ENCODE results near the gene NPHS1.
"Not testable (repeated sequence)": the region's sequence is repeated elsewhere in the genome, so short reads cannot be mapped to it uniquely, and the experiment has no call there.

NPHS1 gene

DNA sequence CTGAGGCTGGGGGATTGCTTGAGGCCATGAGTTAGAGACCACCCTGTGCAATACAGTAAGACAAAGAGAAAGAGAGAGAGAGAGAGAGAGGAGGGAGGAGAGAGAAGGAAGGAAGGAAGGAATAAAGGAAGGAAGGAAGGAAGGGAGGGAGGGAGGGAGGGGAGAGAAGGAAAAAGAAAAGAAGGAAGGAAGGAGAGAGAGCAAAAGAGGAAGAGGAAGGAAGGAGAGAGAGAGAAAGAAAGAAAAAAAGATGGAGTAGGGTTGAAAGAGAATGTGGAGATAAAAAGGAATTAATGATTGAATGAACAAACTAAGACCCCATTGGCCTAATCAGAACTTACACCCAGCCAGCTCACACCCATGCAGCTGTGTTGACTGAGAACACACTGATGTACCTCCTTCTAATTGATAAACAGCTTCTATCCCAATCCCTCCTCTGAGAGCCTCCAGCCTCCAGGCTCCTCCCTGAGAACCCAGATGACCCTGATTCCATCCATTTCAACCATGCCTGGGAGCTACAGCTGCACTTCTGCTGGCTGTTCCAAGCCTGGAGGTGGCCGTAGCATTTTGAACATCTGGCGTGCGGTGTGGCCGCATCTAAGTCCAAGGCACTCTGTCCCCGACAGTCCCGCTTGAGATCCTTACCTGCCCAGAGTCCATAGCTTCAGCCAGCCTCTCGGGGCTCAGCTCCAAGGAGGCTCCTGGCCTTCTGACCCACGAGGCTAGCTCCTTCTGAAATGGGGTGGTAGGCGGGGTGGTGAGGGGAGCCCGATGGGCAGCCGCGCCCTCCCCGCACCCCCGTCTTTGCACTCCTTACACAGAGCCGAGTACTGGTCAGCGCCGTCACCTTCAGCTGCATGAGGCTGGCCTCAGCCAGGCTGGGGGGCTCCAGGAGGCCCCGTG is 40.7 kb downstream of the NPHS1 start:
- no peak for DNase-seq (ENCODE audit: low spot score)

DNA sequence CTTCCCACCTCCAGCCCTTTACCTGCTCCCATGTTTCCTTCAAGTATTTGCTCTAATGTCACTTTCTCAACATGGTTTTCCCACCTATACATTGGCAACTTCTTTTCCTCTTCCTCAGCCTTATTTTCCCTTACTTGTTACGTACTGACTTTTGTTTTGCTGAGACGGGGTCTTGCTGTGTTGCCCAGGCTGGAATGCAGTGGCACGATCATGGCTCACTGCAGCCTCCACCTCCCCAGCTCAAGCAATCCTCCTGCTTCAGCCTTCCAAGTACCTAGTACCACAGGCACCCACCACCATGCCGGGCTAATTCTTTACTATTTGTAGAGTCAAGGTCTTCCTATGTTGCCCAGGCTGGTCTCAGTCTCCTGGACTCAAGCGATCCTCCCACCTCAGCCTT is 44.7 kb downstream of the NPHS1 start:
- no peak for DNase-seq (ENCODE audit: low spot score)

DNA sequence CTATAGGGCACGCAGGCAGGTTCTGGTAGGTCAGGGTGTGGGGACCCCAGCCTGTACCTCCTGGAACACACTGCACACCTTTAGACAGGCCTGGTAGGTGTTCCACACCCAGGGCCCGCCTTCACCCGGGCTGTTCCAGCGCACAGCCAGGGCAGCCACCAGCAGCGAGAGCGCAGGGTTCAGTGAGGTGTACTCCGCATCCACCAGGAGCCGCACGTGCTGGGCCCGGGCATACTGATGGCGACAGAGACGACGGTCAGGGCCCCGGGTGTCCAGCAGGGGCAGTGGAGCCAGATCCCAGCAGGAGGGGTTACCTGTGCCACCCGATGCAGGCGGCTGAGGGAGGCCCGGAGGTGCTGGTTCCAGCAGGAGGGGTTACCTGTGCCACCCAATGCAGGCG is 45.7 kb downstream of the NPHS1 start:
- no peak for DNase-seq (ENCODE audit: low spot score)

DNA sequence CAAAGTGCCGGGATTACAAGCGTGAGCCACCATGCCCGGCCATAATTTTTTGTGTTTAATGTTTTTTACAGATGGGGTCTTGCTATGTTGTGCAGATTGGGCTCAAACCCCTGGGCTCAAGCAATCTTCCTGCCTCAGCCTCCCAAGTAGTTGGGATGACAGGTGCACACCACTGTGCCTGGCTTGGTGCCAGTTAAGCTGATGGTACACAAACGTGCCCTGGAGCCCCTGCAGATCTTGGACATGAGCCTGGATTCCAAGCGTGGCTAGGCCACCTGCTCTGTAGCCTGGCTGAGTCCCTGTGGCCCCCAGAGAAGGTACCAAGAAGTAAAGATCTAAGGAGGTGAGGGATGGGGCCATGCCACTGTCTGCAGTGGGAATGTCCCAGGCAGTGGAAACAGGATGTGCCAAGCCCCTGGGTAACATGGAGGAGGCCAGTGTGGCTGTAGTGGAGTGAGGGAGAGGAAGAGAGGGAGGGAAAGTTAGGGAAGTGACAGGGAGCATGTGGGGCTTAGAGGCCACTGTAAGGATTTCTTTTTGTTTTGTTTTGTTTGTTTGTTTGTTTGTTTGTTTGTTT is 46.7 kb downstream of the NPHS1 start:
- no peak for DNase-seq (ENCODE audit: low spot score)

DNA sequence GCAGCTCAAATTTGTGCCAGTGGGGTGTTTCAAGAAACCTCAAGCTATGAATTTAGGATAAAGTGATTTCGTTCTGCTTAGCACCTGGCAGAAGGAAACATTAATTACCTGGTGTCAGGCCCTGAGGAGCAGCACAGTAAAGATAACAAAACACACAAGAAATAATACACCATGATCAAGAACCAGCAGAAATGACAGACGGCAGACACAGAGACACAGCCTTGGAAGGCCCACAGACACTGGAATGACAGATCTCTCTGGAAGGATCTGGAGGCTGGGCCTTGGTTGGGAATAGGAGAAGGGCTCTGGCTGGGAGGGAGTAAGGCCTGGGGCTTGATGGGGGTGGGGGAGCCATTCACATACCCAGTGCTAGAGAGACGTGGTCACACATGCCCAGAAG is 50.5 kb downstream of the NPHS1 start:
- DNase-seq (ENCODE audit: low spot score): no peak

DNA sequence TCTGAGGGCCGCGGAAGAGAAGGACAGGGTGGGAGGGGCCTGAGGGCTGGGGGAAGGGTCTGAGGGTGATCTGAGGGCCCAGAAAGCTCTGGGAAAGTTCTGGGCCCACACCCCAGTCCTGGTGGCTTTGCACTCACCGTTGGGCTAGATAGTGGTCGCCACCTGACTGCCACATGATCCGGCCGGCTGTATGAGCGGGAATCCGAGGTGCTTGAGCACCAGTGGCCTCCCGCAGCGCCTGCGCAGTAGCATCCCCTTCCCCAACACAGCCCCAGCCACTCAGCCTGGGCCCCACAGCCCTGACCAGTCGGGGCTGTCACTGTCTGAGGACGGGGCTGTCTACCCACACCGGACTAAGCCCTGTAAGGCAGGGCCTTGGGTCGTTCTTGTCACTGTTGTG is 54.6 kb downstream of the NPHS1 start:
- no peak for DNase-seq (ENCODE audit: low spot score)

DNA sequence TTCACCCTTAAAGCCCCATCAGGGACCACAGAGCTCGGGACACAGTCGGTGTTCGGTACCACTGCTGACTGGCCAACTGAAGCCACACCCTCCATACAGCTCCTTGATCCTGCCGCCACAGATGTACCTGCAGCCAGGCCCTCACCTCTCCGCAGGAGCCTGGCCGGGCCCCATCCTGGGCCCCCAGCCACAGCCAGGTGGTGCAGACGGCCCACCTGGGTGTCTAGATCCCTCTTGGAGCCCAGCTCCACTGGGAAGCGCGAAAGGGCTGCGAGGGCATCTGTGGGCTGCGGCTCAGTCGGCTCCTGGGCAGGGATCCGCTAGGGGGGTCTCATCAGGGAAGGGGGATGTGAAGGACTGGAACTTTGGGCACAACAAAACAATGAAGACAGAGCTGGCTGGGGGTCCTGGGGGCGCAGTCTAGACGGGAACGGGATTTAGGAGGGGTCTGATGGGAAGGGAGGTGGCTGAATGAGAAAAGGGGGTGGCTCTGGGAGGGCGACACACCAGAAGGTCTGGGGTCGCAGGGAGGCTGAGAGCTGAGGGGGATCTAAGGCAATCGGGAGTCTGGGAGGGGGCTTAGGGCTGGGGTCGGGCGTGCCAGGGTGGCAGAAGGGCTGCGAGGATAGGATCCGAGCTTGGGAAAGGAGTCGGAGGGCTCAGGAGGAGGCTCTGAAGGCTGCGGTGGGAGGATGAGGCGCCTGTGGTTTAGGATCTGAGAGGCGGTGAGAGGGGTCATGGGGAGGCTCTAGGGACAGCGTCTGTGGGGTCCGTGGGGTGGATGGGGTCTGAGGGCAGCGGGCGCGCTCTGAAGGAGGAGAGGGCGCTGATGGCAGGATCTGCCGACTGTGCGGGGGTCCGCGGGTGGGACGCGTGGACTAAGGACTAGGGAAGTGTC is 55.4 kb downstream of the NPHS1 start:
- DNase-seq (ENCODE audit: low spot score): no peak

DNA sequence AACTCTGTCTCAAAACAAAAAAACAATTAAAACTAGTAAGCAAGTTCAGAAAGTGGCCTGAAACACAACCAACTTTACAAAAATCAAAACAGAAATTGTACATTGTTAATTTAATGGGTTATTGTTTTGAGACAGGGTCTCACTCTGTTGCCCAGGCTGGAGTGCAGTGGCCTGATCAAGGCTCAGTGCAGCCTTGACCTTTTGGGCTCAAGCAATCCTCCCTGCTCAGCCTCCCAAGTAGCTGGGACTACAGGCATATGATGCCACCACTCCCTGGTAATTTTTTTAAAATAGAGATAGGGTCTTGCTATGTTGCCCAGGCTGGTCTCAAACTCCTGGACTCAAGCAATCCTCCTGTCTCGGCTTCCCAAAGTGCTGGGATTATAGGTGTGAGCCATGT is 56.7 kb downstream of the NPHS1 start:
- DNase-seq (ENCODE audit: low spot score): not testable (repeated sequence)

DNA sequence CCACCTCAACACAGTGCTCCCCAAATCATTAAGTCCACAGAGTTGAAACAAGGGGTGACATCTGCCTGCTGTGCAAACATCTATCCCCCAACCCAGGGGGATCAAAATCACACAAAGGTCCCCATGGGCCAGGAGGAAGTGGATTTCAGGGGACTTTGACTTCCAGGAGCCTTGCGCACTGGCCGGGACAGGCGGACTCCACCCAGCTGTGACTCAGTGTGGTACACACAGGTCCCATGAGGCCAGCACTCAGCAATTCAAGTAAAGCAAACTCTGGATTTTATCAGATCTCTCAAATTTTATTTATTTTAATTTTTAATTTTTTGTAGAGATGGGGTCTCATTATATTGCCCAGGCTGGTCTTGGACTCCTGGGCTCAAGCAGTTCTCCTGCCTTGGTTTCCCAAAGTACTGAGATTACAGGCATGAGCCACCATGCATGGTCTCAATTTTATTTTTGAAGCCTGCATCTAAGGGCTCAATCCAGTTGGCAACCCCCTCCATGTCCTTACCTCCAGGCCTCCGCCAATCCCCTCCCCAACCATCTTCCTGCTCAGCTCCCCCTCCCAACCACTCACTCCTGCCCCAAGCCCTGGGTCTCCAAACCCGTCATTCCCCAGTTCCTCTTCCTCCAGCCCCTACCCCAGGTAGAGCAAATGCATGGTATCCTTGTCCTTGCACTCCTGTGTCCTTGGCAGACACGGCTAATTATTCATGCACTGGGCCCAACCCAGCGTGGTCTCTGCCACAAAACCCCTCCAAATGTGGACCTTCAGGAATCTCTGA is 58.7 kb downstream of the NPHS1 start:
- DNase-seq (ENCODE audit: low spot score): no peak

DNA sequence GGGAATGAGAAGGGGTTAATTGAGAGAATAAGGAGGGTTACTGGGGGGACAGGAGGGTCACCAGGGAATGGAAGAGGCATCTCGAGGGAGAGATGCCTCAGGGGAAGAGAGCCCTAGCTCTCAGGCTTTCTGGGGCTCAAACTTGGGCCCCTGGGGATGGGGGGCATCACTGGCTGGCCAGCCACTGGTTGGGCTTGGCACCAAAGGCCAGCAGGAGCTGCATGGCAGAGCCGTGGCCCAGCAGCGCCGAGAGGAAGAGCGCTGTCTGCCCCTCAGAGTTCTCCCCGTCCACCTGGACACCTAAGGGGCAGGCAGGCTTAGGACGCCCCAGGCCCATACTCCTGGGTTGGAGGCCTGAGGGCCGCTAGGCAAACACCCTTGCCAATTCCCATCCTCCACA is 59.4 kb downstream of the NPHS1 start:
- DNase-seq (ENCODE audit: low spot score): no peak

DNA sequence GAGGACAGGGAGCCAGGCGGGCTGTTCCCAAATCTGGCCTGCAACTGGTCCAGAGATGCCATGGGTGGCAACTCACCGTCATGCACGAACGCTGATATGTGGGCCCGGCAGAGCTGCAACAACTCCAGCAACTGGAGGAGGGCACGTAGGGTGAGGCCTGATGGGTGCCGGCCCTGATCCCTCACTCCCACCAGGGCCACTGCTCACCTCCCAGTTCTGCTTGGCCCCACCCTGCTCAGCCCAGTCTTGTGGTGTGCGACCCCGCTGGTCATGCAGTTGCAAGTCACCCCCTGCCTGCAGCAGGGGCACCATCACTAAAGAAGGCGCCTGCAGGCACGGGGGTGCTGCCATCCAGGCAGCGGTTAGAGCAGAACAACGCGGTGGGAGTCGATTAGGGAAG is 60.0 kb downstream of the NPHS1 start:
- DNase-seq (ENCODE audit: low spot score): no peak

DNA sequence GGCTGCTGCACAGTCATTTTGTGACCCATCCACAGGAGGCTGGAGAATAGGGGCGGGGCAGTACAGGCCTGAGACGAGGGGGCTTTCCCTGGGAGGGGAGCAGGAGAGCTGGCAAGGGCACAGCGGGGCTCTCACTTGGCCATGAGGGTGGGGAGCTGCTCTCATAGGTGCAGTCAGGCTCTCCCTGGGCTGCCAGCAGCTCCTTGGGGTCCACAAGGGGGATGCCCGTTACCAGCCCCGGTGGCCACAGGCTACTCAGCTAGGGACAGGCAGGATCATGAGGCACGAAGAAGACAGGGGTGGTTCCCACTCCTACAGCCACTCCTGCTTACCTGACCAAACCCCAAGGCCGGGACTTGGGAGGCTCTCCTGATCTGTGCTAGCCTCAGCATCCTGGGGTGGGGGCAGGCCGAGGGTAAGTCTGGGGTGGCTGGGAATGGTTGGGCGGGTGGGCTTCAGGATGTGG is 60.5 kb downstream of the NPHS1 start:
- no peak for DNase-seq (ENCODE audit: low spot score)

DNA sequence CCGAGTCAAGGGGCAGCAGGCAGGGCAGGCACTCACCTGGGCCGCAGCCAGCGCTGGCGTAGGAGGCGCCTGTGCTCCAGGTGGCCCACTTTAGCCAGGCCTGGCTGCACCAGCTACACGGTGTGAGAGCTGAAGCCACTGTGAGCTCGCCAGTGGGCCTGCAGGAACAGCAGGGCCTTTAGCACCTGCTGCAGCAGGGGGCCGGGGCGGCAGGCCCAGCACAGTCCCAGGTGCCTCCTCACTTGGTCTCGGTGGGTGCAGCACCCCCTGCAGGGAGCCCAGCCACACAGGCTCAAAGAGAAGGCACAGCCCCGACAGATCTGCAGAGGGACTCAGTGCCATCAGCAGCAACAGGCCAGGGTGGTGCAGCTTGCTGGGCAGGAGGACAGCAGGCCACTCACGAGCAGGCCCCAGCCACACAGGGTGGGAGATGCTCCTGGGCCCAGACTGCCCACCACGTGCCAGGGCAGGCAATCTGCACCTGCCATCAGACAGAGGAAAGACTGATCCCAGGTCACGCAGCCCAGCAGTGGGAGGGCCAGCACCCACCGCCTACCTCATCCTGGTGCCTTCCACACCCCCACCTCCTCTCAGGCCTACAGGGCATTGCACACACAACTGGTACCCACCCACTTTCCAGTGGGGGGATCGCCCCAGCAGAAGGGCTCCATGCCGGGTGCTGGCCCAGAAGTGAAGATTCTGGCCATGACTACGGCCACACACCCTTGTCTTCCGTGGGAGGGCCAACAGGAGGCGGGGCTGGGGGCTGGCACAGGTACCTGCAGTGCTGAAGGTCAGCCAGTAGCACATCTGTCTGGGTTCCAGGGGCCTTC is 61.1 kb downstream of the NPHS1 start:
- no peak for DNase-seq (ENCODE audit: low spot score)

DNA sequence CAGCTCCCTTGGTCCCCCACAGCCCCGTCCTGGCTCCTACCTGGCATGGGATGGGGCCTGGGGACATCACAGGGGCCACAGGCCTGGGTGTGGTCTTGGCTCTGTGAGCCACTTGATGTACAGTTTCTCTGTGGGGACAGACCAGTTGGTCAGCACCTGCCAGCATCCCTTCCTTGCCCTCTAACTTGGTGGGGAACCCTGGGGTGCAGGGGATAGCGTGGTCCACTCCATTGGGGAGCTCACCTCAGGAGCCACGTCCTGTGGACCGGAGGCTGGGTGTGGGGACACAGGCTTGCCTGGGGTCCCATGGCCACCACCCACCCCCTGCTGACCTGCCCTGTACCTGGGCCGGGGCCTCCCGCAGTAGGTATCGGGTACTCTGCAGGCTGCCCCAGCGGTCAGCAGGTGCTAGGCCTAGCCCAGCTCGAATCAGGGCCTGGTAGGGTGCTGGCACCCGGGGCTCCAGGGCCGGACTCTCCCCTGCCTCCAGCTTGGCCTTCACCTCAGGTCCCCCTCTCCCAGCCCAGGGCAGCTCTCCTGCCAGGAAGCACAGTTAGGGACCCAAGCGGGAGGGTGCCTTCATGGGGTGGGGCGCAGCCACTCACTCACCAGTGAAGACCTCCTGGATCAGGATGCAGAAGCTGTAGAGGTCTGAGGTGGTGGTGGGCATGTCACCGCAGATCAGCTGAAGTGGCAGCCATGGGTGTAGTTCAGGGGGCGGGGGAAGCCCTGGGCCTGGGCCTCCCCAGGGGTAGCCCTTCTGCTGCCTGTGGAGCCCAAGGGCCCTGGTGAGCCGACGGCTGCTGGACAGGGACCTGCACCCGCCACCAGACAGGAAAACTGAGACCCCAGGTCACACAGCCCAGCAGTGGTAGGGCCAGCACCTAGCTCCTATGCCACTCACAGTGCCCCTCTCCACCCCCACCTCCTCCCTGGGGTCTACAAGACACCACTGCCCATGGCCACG is 62.0 kb downstream of the NPHS1 start:
- DNase-seq (ENCODE audit: low spot score): no peak

DNA sequence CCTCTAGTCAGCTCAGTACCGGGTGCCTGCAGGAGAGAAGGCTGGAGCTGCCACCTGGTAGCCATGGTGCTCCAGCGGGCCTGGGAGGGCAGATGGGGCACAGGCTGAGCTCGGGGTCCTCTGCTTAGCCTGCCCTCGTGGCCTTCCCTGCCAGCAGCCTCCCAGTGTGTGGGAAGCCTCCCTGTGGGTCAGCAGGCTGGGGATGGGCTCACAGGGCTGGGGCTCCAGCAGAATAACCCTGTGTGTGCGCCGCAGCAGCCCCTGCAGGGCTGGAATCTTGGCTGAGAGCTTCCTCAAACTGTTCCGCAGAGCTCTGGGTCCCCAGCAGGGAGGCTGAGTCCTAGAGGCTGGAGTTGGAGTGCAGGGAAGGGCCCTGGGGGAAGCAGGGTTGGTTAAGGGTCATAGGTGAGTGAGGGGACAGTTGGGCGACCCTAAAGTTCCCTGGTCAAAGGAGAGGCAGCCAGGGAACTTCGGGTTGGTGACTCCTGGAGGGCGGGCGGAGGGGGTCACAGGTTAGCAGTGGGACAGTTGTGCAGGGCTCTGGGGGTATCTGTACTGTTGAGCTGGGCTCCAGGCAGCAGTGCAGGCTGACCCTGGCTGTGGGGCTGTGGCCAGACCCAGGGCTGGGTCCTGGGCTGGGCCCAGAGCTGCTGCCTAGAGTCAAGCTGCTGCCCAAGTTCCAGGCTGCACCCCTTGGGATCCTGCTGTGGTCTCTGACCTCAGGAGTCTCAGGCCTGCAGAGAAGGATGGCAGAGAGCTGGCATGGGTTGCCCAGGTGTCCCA is 62.9 kb downstream of the NPHS1 start:
- DNase-seq (ENCODE audit: low spot score): no peak

DNA sequence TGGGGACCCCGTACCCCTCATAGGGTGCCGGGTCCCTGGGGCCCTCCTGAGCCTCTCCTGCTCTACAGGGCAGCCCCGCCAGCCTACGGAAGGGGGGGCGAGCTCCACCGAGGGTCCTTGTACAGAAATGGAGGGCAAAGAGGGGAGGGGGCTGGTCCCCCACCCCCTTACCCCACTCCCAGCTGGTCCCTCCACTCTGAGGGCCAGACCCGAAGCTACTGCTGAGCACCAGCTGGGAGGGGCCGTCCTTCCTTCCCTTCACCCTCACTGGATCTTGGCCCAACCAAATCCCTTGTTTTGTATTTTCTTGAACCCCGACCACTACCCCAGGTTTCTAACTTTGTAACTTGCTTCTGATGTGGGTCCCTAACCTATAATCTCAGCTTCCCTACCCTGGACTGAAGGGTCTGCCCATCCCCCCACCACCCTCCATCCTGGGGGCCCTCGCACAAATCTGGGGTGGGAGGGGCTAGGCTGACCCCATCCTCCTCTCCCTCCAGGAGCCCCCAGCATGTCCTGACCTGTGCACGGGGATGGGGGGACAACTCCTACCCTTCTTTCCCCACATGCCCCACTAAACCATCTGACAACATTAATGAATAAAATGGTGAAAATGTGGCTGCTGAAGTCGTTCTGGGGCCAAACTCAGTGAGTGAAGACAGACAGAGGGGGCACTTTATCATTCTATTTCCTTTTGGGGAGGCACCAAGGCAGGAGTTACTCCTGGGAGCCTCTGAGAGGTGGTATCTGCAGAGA is 63.9 kb downstream of the NPHS1 start:
- no peak for DNase-seq (ENCODE audit: low spot score)

DNA sequence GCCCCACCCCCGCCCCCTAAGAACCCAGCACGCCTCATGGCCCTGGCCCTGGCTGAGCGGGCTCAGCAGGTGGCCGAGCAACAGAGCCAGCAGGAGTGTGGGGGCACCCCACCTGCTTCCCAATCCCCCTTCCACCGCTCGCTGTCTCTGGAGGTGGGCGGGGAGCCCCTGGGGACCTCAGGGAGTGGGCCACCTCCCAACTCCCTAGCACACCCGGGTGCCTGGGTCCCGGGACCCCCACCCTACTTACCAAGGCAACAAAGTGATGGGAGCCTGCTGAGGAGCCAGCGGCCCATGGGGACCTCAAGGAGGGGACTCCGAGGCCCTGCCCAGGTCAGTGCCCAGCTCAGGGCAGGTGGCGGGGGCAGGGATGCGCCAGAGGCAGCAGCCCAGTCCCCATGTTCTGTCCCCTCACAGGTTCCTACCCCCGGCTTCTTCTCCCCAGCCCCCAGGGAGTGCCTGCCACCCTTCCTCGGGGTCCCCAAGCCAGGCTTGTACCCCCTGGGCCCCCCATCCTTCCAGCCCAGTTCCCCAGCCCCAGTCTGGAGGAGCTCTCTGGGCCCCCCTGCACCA is 65.0 kb downstream of the NPHS1 start:
- DNase-seq (ENCODE audit: low spot score): no peak

All from CD4-positive, alpha-beta T cell treated with Interleukin-15 for 4 hours (primary cell).